Suprapubic skin (tissue), 4 donors: ENCODE measurements around the gene KCTD3. TPM values are rescaled to one million over a fixed set of nuclear protein-coding genes. Genes with fewer than 3 reads are reported as not detected.

Experiments used
- DNase-seq, 2 donors: peaks; one replicate each; pipeline ENCODE4 v3.0.0-alpha.2; 2019; ENCODE audit warnings: low spot score in 2 of 2
- H3K27ac ChIP-seq: fragments of 200-600 bp; sonication (generic); one replicate; pipeline ENCODE4 v1.5.1; 2019
- H3K27me3 ChIP-seq: fragments of 200-600 bp; sonication (generic); one replicate; pipeline ENCODE4 v1.5.1; 2019
- H3K36me3 ChIP-seq: fragments of 200-600 bp; sonication (generic); one replicate; pipeline ENCODE4 v1.5.1; 2019
- H3K4me1 ChIP-seq: fragments of 200-600 bp; sonication (generic); one replicate; pipeline ENCODE4 v1.5.1; 2019
- H3K4me3 ChIP-seq: fragments of 200-600 bp; sonication (generic); one replicate; pipeline ENCODE4 v1.5.1; 2019; ENCODE audit warnings: mild to moderate bottlenecking
- H3K9me3 ChIP-seq: fragments of 200-600 bp; sonication (generic); one replicate; pipeline ENCODE4 v1.5.1; 2019
- CTCF ChIP-seq, 2 donors: fragments of 200-600 bp in 1 of 2; fragments of 450-650 bp in 1 of 2; sonication (generic) in 1 of 2; IDR thresholded peaks; one replicate each; pipeline ENCODE4 v1.5.1; 2016 to 2019; ENCODE audit warnings: antibody characterized with exemption in 2 of 2, mild to moderate bottlenecking in 1 of 2, moderate library complexity in 1 of 2
- EP300 ChIP-seq: sonication (generic); formaldehyde crosslinking; IDR thresholded peaks from one replicate; pipeline ENCODE4 v1.6.1; 2017; ENCODE audit warnings: antibody characterized with exemption
- POLR2A ChIP-seq, 2 donors: fragments of 450-650 bp; IDR thresholded peaks; one replicate each; pipeline ENCODE4 v1.6.1; 2017; ENCODE audit warnings: antibody characterized with exemption in 2 of 2, mild to moderate bottlenecking in 2 of 2, moderate library complexity in 2 of 2
- POLR2AphosphoS5 ChIP-seq, 3 donors: sonication (generic); formaldehyde crosslinking; IDR thresholded peaks; one replicate each; pipeline ENCODE4 v1.6.1; 2017; ENCODE audit warnings: antibody characterized with exemption in 3 of 3
- WGBS: methylation state at CpG from one replicate; pipeline ENCODE4 v1.1.5; 2018; 5-methylcytosine and 5-hydroxymethylcytosine counted together
- total RNA-seq, 4 donors: library from RNA; depleted of rRNA; stranded (reverse); fragments of >200 nt; gene quantifications; one replicate each; pipeline ENCODE4 v1.1.0, GENCODE V29; 2016

The KCTD3 gene
- total RNA-seq, 4 donors from 2014 or later = 25.6 to 50.2 (median 33.9) TPM

- H3K27me3 ChIP-seq = no peaks in the 10 kb centered on the region
- DNase-seq = no peak
- no peaks in the 10 kb centered on the region for H3K4me1 ChIP-seq
- TF ChIP-seq POLR2AphosphoS5 (IDR thresholded peaks at IDR 0.05) = no peak
- no peak for TF ChIP-seq EP300
- TF ChIP-seq CTCF (IDR thresholded peaks at IDR 0.05) = no peak
- no peak for TF ChIP-seq POLR2A (IDR thresholded peaks at IDR 0.05)
- H3K9me3 ChIP-seq = no peaks in the 10 kb centered on the region
- 85% methylated on average over 2 of the region's 2 CpGs for WGBS
- H3K4me3 ChIP-seq = no peak overlapping the region
- no peak overlapping the region for H3K27ac ChIP-seq
- H3K36me3 ChIP-seq = no peaks in the 10 kb centered on the region
These were observed 100.7 kb downstream of the KCTD3 start for GRCh38 chr1:215667761-215668160.

GRCh38 chr1:215669806-215670491, 102.8 kb downstream of the KCTD3 start:
- 17% methylated on average over 4 of the region's 4 CpGs for WGBS
- Histone ChIP-seq H3K4me3 (no peak overlapping the region), H3K36me3 (no peaks in the 10 kb centered on the region), H3K27me3 (no peaks in the 10 kb centered on the region), H3K4me1 (no peaks in the 10 kb centered on the region), H3K9me3 (no peaks in the 10 kb centered on the region), H3K27ac (no peak overlapping the region)
- no peak for DNase-seq
- no peak for TF ChIP-seq POLR2A (IDR thresholded peaks at IDR 0.05)
- no peak for TF ChIP-seq CTCF (IDR thresholded peaks at IDR 0.05)
- no peak for TF ChIP-seq POLR2AphosphoS5 (IDR thresholded peaks at IDR 0.05)
- TF ChIP-seq EP300 = no peak
